Stimulated activated CD4-positive, alpha-beta T cell treated with anti-CD3 and anti-CD28 coated beads, Interleukin-4, amount 100 ng/mL, for 24 hours (primary cell): ENCODE results near the gene ATRN.

Source experiments
- DNase-seq: peaks from one replicate; pipeline ENCODE4 v3.0.0-alpha.2; 2020

ATRN gene

DNA sequence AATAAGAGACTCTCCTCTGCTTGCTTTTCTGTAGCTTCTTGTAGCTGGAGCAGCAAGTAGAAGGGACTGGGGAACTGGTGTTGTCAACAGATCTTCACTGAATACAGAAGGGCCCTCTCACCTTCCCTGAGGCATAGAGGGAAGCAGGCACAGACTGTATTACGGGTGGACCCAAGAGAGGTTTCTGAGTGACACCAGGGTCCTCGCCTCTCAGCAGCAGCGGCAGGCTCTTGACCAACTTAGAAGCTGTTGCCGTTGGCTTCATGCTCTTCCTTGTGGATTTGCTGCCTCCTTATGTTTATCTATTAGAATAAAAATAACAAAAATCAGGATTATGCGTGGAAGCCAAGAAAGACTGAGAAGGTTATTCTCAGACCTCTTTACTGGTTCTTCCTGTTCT, 160.7 kb downstream of the ATRN start:
- no peak for DNase-seq

DNA sequence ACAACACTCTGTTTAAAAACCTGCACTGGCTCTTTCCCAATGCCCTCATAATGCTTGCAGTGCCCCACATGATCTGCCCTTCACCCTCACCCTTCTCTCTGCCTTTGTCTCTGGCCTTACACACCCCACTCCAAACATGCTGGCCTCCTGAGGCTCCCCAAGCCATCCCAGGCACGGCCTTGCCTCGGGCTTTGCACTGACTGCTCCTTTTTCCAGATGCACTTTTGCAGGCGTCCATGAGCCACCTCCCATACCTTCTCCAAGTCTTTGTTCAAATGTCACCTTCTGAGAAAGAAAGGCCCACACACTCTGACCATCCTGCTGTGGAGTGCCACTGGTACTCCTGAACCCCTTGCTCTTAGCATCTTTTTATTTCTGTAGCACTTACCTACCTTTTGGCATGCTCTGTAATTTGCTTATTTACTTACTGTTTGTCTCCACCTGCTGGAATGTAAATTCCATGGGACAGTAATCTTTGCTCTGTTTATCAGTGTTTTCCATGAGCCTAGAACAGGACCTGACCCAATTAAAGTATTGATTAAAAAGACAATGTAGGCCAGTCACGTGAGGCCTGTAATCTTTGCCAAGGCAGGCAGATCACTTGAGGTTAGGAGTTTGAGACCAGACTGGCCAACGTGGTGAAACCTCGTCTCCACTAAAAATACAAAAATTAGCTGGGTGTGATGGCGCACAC, 161.6 kb downstream of the ATRN start:
- DNase-seq: no peak

DNA sequence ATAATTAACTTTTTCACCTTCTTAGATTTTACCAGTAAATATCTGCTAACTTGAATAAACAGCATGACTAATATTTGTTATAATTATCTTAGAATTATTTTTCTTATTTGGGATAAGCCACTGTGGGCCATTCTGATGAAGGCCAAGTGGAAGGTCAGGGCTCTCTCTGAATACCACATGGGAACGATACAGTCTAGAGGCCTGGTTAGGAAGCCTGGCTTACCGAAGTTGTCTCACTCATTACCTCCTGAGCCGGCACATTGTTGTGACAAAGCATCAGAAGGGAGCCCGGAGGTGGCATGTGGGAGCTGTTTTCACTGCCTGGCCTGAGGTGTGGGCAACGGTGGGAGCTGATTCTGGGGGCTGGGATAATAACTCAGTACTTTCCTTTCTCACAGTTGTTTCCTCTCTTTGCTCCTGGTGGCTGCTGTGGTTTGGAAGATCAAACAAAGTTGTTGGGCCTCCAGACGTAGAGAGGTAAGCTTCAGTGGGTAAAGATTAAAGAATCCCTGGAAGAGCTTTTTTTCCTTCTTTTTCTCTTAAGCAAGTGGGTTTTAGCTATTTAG, 163.2 kb downstream of the ATRN start:
- DNase-seq: no peak

DNA sequence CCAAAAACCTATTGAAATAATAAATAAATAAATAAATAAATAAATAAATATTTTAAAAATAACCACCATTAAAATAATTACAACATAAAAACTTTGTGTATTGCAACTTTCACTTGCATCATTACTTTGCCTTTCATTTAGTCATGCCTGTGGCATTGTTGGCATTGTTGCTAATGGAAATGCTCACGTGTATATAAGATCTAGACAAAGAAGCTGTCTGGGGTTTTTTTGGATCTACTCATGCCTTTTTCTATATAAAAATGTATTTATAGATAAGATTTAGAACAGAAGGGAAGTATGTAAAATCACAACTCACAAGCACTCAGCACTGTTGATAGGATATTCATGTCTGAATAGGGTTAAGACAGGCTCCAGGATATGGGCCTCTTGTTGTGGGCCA, 164.5 kb downstream of the ATRN start:
- no peak for DNase-seq

DNA sequence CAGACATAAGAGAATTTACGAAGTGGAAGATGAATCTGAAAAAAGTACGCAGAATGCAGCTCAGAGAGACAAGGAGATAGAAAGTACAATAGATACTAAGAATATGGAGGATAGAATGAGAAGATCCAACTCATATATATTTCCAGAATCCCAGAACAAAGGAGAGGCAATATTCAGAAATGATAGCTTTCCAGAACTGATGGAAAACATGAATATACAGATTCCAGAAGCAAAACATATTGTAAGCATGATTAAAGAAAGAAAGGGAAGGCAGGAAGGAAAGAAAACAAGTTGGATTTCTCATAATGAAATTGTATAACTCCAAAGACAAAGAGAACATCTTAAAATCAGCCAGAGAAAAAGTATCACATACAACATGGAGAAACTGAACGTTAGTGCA, 169.4 kb downstream of the ATRN start:
- no peak for DNase-seq

DNA sequence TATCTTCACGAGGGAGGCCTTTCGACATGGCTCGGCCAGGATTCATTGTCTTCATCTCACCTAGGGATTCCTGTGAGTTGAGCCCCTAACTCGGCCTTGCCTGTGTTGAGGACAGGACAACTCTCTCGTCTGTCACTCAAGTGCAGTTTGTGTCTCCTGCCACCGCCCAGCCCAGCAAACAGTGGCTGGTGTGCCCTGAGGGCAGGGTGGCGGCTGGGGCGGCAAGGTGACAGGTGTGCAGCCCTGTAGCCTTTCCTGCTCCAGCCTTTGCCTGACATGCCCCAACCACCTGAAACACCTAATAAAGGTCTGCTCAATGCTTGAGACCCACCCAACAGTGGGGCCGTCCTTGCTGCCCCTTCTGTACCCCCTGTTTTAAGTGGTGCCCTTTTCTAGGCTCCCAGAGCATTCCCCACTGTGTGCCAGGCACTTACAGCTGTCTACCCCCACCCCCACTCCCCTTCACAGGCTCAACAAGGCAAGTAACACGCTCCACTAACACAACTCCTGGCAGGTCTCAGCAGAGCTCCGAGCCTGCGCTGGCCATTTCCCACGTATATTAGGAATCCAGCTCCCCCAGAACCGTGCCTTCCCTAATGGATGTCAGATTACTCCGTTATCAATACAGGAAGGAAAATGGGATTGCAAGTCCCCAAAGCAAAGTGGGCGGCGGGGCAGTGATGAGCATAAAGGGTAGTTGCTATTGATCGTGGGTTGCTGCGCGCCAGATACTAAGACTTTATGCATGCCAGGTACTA, 174.7 kb downstream of the ATRN start:
- no peak for DNase-seq

DNA sequence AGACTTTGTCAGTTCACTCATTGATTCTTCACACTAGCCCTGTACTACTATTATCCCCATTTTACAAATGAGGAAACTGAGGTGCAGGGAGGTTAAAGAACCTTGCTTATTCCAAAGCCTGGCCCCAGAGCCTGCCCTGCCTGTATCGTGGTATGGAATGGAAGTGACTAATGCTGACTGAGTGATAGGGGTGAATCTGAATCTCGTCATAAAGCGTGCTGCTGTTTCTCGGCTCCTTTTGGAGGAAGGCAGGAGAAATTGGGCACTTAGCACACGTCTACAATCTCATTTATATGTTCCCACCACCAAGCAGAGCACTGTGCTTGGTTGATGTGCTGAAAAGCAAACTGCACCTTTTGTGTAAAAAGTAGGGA, 175.2 kb downstream of the ATRN start:
- no peak for DNase-seq

DNA sequence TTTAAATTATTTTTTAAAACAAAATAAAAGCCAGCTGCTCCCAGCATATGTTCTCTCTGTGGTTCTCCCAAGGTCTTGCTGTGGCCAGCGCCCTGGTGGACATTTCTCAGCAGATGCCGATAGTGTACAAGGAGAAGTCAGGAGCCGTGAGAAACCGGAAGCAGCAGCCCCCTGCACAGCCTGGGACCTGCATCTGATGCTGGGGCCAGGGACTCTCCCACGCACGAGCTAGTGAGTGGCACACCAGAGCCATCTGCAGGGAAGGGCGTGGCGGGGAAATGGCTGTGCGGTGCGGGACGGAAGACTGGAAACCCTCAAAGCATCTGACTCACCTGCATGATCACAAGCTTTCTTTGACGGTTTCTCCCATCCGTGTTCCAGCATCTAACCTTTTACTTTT, 175.8 kb downstream of the ATRN start:
- DNase-seq: no peak

DNA sequence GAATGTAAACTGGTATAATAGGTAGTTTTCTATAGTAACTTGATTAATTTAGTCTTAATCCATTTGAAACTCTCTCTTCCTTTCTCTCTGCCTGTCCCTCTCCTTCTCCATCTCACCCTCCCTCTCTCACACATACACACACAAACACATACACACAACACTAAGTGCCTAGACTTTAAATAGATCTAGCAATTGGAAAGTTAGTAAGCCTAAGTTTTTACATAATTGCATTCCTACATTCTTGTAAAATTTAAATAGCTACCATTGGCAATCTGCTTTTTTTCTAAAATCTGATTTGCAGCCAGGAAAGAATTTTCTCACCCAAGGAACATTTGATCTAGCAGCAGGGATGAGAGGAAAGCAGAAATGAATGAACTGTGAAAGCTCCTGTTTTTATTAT, 176.7 kb downstream of the ATRN start:
- no peak for DNase-seq

DNA sequence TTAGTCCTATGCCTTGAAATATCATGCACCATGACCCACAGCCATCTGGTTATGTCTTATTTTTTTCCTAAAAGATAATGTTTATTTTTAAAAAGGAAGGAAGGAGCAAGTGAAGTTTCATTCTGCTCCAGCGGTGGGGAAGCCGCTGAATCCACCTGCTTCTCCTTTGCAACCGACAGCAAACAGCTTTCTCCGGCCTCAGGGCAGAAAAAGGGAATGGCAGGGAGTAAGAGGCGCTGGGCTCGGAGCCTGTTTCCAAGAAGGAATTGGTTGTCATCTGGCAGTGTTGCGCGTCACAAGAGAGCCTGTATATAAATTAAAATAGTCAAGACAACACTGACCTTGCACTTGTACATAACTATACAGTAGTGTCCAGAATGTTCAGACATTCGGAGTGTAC, 178.1 kb downstream of the ATRN start:
- no peak for DNase-seq

DNA sequence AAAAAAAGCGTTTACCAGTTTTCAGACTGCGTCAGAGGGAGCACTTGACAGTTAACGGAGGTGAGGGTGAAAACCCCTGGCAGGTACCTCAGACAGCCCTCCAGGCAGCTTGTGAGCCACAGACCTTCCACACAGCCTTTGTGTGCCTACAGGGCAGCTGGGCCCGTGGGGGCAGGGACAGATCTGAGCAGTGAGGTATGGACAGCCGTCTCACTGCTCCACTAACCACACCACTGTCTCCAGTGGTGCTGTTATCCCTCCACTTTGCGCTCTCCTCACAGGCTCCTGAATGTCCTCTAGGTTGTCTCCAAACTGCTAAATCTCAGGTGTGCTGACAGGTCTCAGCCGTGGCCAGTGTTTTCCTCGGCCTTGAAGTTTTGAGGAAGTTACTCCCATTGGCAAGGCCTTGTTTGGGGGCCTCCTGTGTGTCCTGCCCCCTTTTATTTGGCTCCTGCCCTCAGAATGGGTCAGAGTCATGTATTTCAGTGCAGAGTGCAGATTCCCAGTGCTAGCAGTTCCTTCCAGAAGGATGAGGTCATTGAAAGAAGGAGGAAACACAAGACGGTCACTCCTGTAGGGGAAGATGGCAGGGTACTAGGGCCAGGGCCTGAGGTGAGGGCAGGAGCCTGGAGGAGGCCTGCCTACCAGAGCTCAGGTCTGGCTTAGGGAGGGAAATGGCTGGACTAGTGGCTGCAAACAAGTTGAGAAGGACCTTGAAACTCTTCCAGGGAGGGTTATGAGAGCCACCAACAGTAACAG, 180.6 kb downstream of the ATRN start:
- DNase-seq: no peak

DNA sequence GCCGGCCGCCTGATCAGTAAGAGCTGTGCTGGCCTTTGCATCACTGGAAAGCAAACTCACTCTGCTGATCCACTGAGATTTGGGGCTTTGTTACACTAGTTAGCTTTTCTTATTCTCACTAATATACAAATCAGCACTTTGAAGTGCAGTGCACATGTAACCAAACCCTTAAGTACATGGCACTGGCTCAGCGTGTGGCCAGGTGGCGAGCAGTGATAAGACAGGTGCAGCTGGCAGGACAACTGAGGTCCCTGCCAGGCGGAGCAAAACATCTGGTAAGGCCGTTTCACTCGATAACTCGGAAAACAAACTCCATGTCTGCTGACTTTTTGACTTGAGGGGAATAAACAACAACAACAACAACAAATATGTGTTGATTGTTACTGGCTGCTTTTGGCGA, 181.4 kb downstream of the ATRN start:
- DNase-seq: no peak

DNA sequence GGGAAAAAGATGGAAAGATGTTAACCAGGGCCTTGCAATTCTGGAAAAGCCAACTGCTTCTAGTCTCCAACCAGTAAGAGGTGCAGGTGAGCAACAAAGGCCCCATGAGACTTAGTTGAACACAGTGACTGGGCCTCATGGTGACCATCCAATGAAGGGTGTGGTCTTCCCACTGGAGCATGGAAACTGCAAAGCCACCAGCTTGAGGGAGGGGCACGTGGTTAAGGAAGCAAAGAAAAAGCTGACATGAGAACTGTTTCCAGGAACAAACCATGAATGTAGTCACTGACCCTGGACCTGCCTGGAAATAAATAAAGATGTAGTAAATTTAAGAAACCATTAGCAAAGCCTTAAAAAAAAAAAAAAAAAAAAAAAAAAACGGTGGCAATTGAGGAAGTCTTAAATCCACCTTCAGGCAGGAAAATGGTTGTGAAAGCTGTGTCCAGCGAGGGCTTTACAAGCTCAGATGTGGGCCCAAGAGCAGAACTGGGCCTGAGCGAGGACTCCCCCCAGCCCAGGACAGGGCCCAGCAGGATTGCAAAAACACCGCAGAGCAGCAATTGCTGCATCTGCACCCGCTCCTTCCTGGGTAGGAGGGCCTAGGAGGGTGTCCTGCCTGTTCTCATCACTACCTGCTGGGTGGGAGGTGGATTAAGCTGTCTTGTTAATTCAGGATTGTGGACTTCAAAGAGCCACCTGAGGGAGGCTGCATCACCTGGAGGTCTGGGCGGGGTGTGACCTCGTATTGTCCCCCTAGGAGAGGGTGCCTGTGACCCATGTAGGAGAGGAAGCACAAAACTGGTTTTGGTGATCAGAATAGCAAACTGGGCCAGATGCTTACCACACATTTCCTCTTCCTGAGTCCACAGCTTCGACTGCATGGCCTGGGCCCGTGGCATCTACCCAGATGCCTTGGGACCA, 182.1 kb downstream of the ATRN start:
- DNase-seq: no peak

DNA sequence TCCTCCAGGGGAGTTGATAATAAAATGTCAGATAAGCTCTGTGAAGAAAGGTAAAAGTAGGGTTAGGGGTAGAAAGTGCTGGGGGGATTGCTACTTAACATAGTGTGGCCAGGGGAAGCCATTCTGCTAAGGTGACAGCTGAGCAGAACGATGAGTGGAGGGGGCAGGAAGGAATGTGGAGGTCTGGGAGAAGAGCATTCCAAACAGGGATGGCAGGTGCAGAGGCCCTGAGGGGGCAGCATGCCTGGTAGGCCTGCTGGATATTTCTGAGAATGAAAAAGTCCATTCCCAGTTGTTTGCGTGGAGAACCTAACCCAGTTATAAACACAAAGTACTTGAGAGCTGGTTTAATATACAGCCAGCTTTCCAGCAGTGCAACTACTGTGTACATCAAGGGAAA, 183.1 kb downstream of the ATRN start:
- DNase-seq: no peak

DNA sequence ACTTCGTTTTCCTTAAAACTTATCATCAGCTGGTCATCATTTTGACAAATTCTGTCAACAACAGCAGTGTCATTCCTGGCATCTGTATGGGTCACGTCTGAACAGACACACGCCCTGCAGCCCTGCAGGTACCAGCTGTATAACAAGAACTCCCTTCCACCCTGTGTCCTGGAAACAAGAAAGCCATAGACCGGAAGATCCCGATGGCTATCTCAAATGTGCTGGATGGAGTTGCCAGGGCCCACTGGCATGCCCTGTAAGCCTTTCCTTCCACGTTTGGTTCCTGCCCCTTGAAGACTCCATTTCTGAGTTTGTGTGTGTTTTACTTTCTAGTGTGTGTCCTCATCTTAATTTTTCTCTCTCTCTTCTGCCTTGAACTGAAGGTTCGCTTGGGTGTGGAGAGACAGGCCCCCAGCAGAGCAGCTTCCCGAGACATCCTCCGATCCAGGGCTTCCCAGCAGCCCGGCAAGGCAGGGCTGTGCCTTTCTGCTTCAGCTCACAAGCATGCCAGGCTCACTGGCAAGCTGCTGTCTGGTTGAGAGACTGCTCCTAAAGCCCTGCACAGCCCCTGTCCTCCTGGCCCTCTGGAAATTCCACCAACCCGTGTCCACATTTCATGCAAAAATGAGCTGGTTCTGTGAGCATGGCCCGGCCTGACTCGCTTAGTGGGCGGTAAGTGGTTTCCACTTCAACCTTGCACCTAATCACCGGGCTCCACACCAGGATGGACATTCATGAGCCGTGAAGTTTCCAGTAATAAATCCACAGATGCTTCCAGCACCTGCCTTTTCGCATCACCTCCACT, 183.7 kb downstream of the ATRN start:
- DNase-seq: no peak

DNA sequence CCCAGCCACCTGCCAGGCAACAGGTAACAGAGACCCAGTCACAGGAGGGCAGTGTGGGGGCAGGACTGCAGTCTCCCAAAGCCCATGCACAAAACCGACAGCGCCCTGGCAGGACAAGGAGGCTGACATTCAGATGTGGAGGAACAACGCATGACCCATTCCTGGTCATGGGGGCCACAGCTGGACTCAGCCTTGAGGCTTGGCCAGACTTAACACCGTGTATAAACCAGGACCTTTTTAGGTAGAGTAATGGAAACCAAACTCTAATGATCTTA, 184.2 kb downstream of the ATRN start:
- DNase-seq: no peak

DNA sequence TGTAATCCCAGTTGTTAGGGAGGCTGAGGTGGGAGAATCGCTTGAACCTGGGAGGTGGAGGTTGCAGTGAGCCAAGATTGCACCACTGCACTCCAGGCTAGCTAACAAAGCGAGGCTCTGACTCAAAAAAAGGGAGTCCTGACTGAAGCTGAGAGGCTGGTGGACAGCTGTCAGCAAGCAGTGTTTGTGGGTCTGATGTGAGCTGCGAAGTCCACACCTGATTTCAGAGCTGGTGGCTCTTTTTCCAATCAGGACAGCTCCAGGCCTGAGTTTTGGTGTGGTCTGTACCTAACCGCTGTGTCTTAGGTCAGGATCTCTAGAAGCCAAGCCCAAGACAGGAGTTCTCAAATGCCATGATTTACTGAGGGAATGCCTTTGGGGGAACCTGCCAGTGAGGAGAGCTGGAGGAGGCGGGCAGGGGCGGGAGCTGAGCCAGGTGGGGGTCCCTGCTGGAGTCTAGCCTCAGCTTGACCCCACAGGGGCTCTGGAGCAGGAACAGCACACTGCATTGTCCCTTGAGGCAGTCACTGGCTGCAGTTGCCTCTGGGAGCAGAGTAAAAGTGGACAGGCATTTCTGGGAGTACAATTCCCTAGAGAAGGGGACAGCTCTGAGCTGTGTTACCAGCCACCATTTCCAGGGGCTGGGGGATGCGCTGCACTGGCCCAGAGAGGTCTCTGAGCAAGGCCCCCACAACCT, 187.3 kb downstream of the ATRN start:
- no peak for DNase-seq

DNA sequence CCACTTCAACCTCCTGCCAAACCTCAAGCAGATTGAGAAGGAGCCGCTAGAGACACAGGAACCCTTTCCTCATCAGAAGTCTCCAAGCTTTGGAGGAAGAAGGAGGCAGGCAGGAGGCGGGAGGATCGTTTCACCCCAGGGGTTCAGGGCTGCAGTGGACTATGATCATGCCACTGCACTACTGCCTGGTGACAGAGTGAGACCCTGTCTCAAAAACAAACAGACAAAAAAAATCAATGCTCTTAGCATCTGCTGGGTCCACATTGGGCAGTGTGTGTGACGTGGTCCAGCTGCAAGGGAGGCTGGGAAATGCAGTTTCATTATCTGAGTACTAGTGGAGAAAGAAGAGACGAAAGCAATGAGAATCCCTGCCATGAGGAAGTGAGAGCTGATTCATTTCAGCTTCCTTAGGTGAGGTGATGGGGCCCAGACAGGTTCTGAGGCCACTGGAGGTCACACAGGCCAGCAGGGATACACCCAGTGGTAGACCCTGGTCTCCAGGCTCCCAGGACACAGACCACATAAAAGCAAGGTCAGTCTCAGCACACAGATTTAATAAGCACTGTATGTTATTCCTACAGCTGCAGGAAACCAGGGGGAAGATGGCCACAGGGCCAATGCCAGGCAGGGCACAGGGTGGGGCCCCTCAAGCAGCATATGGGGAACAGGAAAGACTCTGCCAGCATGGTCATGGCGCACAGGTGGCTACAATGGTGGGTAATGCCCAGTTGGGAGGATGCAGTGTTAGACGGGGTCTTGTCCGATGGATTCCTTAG, 188.1 kb downstream of the ATRN start:
- DNase-seq: no peak

DNA sequence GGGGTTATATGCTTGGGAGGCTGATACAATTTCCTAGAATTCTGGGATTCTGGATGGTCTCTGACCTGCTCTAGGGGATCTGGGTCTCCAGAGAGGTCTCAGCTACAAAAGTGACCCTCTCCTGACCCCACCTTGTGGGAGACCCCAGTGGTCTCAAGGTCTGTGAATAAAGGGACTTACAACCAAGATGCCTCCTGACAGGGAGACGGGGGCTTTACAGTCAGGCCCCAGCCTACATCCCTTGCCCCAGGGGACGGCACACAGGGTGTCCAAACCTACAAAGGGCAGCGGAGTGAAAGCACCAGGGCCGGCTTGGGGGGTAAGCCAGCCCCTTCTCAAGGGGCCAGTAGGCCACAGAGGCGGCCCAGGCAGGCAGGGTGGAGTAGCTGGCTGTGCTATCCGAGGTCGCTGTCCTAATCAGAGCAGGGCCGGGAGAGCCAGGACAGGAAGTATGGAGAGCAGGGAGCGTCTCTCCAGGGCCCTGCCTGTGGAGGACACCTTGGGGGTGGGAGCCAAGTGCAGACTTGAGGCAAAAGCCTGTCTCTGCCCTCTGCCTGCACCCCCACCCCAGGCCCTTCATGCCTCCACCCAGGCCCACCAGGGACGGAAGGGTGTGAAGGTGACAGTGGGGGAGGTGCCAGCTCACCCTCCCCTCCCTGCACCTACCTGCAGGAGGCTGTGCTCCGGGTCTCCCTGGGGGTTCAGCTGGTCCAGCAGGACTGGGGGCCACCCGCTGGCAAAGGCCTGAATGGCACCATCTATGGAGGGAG, 188.9 kb downstream of the ATRN start:
- no peak for DNase-seq
